Activated CD8-positive, alpha-beta T cell treated with anti-CD3 and anti-CD28 coated beads, Interleukin-2, amount 10 ng/mL, durations not matched to agents 7 days and 5 days (primary cell): ENCODE data around the gene TMOD1. TPM values are rescaled to one million over a fixed set of nuclear protein-coding genes. Genes with fewer than 3 reads are reported as not detected.
A peak's percentile ranks its signal among the peaks of the same experiment; 100 is the strongest.
"Not testable (repeated sequence)": the region's sequence is repeated elsewhere in the genome, so short reads cannot be mapped to it uniquely, and the experiment has no call there.

Experiments
- ATAC-seq: fragments of 150-1000 bp; cut with Tn5 transposase; one replicate; pipeline ENCODE4 v1.10.0; 2021; ENCODE audit warnings: moderate library complexity
- CTCF ChIA-PET: fragments of 350-600 bp; sonication (Branson Sonifier 250); formaldehyde crosslinking; loops from one replicate; lab custom pipeline; 2021; ENCODE audit warnings: antibody characterized with exemption; lab: Charles Lee
- POLR2A ChIA-PET: fragments of 350-600 bp; sonication (Branson Sonifier 250); formaldehyde crosslinking; loops from one replicate; lab custom pipeline; 2021; ENCODE audit warnings: antibody characterized with exemption; lab: Charles Lee
- DNase-seq: peaks from one replicate; pipeline ENCODE4 v3.0.0-alpha.2; 2020
- H3K27ac Mint-ChIP-seq: one replicate; pipeline ENCODE4 v1.8.0; 2021; ENCODE audit warnings: mild to moderate bottlenecking, mixed read lengths
- H3K27me3 Mint-ChIP-seq: one replicate; pipeline ENCODE4 v1.8.0; 2021; ENCODE audit warnings: low read depth, mixed read lengths
- H3K36me3 Mint-ChIP-seq: one replicate; pipeline ENCODE4 v1.8.0; 2021; ENCODE audit warnings: low read depth, mixed read lengths
- H3K4me1 Mint-ChIP-seq: one replicate; pipeline ENCODE4 v1.8.0; 2021; ENCODE audit warnings: low read depth, mixed read lengths
- H3K4me3 Mint-ChIP-seq: one replicate; pipeline ENCODE4 v1.8.0; 2021; ENCODE audit warnings: mild to moderate bottlenecking, mixed read lengths
- H3K9me3 Mint-ChIP-seq: one replicate; pipeline ENCODE4 v1.8.0; 2022; ENCODE audit warnings: mixed read lengths; ENCODE audit not compliant: insufficient read depth
- total RNA-seq, 2 experiments: library from RNA; stranded (reverse); gene quantifications; one replicate each; pipeline ENCODE4 v1.2.3, GENCODE V29; 2021

TMOD1 gene
- total RNA-seq, 2 experiments from 2014 or later = 0.16 to 0.29 TPM

- peaks cover 12% of the 10 kb centered on the region for H3K4me1 Mint-ChIP-seq
- H3K27ac Mint-ChIP-seq = no peak overlapping the region
- DNase-seq (no peak), ATAC-seq (no peak)
- H3K4me3 Mint-ChIP-seq = no peak overlapping the region
- POLR2A ChIA-PET = no interaction called here
- H3K27me3 Mint-ChIP-seq = peaks cover 13% of the 10 kb centered on the region
- no peaks in the 10 kb centered on the region for H3K9me3 Mint-ChIP-seq
- no peaks in the 10 kb centered on the region for H3K36me3 Mint-ChIP-seq
- CTCF ChIA-PET = no interaction called here
Measured at GRCh38 chr9:97572892-97573365, 71.5 kb downstream of the TMOD1 start.

DNA sequence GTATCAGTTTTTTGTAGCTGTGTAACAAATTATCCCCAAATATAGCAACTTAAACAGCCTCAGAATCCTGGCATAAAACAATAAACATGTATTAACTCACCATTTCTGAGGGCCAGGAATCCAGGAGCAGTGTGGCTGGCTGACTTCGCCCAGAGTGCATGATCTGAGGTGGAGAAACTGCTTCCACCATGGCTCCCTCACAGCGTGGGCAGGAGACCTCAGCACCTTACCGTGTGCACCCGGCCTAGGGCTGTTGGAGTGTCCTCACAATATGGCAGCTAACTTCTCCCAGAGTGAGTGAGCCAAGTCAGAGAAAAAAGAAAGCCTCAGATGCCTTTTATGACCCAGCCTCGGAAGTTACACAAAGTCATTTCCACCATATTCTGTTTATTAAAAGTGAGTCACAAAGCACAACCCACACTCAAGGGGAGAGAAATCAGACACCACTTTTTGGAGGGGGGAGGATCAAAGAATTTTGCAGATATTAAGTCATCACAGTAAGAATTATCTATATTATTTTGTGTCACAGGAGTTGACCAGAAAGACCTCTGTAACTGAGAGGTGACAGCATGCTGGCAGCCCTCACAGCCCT is 72.1 kb downstream of the TMOD1 start:
- no peak for DNase-seq
- Mint-ChIP-seq H3K9me3 (no peaks in the 10 kb centered on the region), H3K27ac (no peak overlapping the region), H3K4me3 (no peak overlapping the region), H3K27me3 (peaks cover 9% of the 10 kb centered on the region), H3K36me3 (no peaks in the 10 kb centered on the region), H3K4me1 (peaks cover 12% of the 10 kb centered on the region)
- CTCF ChIA-PET = no interaction called here
- ATAC-seq = no peak
- POLR2A ChIA-PET = no interaction called here

- DNase-seq, H3K27ac Mint-ChIP-seq, H3K36me3 Mint-ChIP-seq, H3K9me3 Mint-ChIP-seq, H3K27me3 Mint-ChIP-seq, ATAC-seq, H3K4me3 Mint-ChIP-seq, POLR2A ChIA-PET: not testable (repeated sequence)
- CTCF ChIA-PET = interaction anchor here (1.3 to 2.8 kb wide), 3 partner anchors 24 to 105 kb away, joined by 5 to 17 read pairs (median 5); no protein-coding TSS in a partner anchor
- H3K4me1 Mint-ChIP-seq = peaks cover 12% of the 10 kb centered on the region
Measured at GRCh38 chr9:97574101-97574571, 72.7 kb downstream of the TMOD1 start.

- peak overlapping the region; percentile 72 for H3K4me3 Mint-ChIP-seq
- POLR2A ChIA-PET = interaction anchor here (1.2 kb wide), 1 partner anchor 346 kb away, joined by 3 read pairs; no protein-coding TSS in a partner anchor
- CTCF ChIA-PET = interaction anchor here (1.3 to 2.8 kb wide), 3 partner anchors 24 to 106 kb away, joined by 5 to 17 read pairs (median 5); no protein-coding TSS in a partner anchor
Measured at GRCh38 chr9:97574921-97575672, 73.6 kb downstream of the TMOD1 start.

GRCh38 chr9:97575673-97576200 is 74.3 kb downstream of the TMOD1 start:
- no peak for DNase-seq
- CTCF ChIA-PET = interaction anchor here (1.3 to 2.8 kb wide), 3 partner anchors 23 to 107 kb away, joined by 5 to 17 read pairs (median 5); no protein-coding TSS in a partner anchor
- H3K27me3 Mint-ChIP-seq = no peaks in the 10 kb centered on the region
- H3K36me3 Mint-ChIP-seq = no peaks in the 10 kb centered on the region
- POLR2A ChIA-PET = interaction anchor here (1.2 kb wide), 1 partner anchor 346 kb away, joined by 3 read pairs; no protein-coding TSS in a partner anchor
- no peaks in the 10 kb centered on the region for H3K9me3 Mint-ChIP-seq
- ATAC-seq = no peak
- H3K4me1 Mint-ChIP-seq = peaks cover 12% of the 10 kb centered on the region
- no peak overlapping the region for H3K4me3 Mint-ChIP-seq
- no peak overlapping the region for H3K27ac Mint-ChIP-seq

More at GRCh38 chr9:97574921-97575672, 73.6 kb downstream of the TMOD1 start:
- peak overlapping the region; percentile 81 for H3K27ac Mint-ChIP-seq
- H3K9me3 Mint-ChIP-seq, H3K36me3 Mint-ChIP-seq, H3K27me3 Mint-ChIP-seq: not testable (repeated sequence)
- ATAC-seq (peak; percentile 36), DNase-seq (peak; percentile 49)
- H3K4me1 Mint-ChIP-seq = peaks cover 12% of the 10 kb centered on the region

GRCh38 chr9:97577051-97577450 is 75.6 kb downstream of the TMOD1 start:
- Mint-ChIP-seq H3K9me3 (no peaks in the 10 kb centered on the region), H3K4me3 (no peak overlapping the region), H3K36me3 (no peaks in the 10 kb centered on the region), H3K27me3 (no peaks in the 10 kb centered on the region), H3K4me1 (peaks cover 12% of the 10 kb centered on the region), H3K27ac (no peak overlapping the region)
- POLR2A ChIA-PET = no interaction called here
- DNase-seq (no peak), ATAC-seq (no peak)
- CTCF ChIA-PET = interaction anchor here (1.7 kb wide), 1 partner anchor 21 kb away, joined by 8 read pairs; no protein-coding TSS in a partner anchor

DNA sequence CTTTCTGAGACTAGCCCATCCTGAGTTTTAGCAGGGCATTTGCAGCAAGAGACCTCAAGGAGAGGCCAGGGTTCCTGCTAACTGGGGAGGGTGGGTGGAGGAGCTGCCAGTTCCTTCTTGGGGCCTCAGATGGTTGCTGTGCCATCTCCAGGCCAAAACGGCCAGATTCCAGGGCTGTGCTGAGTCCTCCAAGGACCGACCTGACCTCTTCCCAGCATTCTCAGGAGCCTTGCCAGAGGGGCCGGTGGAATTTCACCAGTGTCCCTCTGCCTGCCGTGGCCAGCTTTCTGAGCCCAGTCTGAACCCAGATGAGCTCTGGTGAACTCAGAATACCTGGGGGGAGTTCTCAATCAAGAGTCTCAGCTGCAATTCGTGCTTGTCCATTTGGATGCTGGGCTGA is 77.4 kb downstream of the TMOD1 start:
- H3K4me3 Mint-ChIP-seq = no peak overlapping the region
- no peaks in the 10 kb centered on the region for H3K9me3 Mint-ChIP-seq
- no peak overlapping the region for H3K27ac Mint-ChIP-seq
- DNase-seq = no peak
- ATAC-seq = no peak
- peaks cover 12% of the 10 kb centered on the region for H3K4me1 Mint-ChIP-seq
- ChIA-PET CTCF (interaction anchor here (1.4 kb wide), 1 partner anchor 20 kb away, joined by 6 read pairs; no protein-coding TSS in a partner anchor), POLR2A (no interaction called here)
- H3K36me3 Mint-ChIP-seq = no peaks in the 10 kb centered on the region
- H3K27me3 Mint-ChIP-seq = no peaks in the 10 kb centered on the region

DNA sequence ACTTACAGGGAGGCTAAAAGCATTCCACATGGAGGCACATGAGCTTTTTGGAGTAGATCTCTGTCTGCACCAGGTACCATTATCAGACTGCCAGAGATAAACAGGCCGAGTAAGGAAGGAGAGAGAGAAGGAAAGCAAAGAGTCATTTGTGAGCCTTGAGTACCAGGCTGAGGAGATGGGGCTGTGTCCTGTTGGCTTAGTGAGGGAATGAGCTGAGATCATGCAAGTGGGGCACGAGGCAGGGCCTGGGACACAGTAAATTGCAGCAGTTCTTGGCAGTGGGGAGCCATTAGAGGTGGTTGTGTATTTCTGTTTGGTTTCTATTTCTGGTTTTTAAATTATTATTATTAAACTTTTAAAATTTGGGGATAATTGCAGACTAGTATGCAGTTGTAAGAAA is 78.4 kb downstream of the TMOD1 start:
- ChIA-PET POLR2A (no interaction called here), CTCF (interaction anchor here (1.4 kb wide), 1 partner anchor 19 kb away, joined by 6 read pairs; no protein-coding TSS in a partner anchor)
- Mint-ChIP-seq H3K36me3 (no peaks in the 10 kb centered on the region), H3K9me3 (no peaks in the 10 kb centered on the region), H3K27ac (no peak overlapping the region), H3K4me1 (peaks cover 8% of the 10 kb centered on the region), H3K27me3 (no peaks in the 10 kb centered on the region), H3K4me3 (no peak overlapping the region)
- DNase-seq (no peak), ATAC-seq (no peak)

DNA sequence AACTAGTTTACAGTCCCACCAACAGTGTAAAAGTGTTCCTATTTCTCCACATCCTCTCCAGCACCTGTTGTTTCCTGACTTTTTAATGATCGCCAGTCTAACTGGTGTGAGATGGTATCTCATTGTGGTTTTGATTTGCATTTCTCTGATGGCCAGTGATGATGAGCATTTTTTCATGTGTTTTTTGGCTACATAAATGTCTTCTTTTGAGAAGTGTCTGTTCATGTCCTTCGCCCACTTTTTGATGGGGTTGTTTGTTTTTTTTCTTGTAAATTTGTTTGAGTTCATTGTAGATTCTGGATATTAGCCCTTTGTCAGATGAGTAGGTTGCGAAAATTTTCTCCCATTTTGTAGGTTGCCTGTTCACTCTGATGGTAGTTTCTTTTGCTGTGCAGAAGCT is 80.1 kb downstream of the TMOD1 start:
- CTCF ChIA-PET, H3K27me3 Mint-ChIP-seq, H3K27ac Mint-ChIP-seq, H3K36me3 Mint-ChIP-seq, ATAC-seq, H3K4me3 Mint-ChIP-seq, H3K9me3 Mint-ChIP-seq, DNase-seq, POLR2A ChIA-PET, H3K4me1 Mint-ChIP-seq: not testable (repeated sequence)

- H3K4me1 Mint-ChIP-seq, ATAC-seq, H3K4me3 Mint-ChIP-seq, CTCF ChIA-PET, H3K27ac Mint-ChIP-seq, POLR2A ChIA-PET, DNase-seq, H3K36me3 Mint-ChIP-seq, H3K9me3 Mint-ChIP-seq, H3K27me3 Mint-ChIP-seq: not testable (repeated sequence)
Measured at GRCh38 chr9:97584778-97585177, 83.3 kb downstream of the TMOD1 start.

DNA sequence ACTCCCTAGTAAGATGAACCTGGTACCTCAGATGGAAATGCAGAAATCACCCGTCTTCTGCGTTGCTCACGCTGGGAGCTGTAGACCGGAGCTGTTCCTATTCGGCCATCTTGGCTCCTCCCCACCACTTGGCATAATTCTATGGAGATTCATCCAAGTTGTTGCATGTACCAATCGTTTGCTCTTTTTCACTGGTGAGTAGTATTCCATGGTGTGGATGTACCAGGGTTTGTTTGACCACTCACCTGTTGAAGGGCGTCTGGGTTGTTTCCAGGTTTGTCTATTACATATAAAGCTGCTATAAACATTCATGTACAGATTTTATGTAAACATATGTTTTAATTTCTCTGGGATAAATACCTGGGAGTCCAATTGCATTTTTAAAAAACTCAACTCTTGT is 85.4 kb downstream of the TMOD1 start:
- H3K36me3 Mint-ChIP-seq, DNase-seq, H3K27me3 Mint-ChIP-seq, H3K4me1 Mint-ChIP-seq, POLR2A ChIA-PET, H3K4me3 Mint-ChIP-seq, ATAC-seq, H3K9me3 Mint-ChIP-seq, H3K27ac Mint-ChIP-seq: not testable (repeated sequence)
- CTCF ChIA-PET = interaction anchor here (1.5 kb wide), 1 partner anchor 12 kb away, joined by 8 read pairs; no protein-coding TSS in a partner anchor
